Uterus (tissue), 4 donors: ENCODE data around the gene PLA2G6. TPM values are rescaled to one million over a fixed set of nuclear protein-coding genes. Genes with fewer than 3 reads are reported as not detected.

Experiments
- DNase-seq, 2 donors: peaks; one replicate each; pipeline ENCODE4 v3.0.0-alpha.2; 2019 to 2020
- H3K27ac ChIP-seq, 2 donors: fragments of 200-600 bp; sonication (generic); 1 replicate in 1 of 2; 2 replicates in 1 of 2; pipeline ENCODE4 v1.5.1; 2016 to 2018
- H3K27me3 ChIP-seq, 2 donors: fragments of 200-600 bp; sonication (generic); one replicate each; pipeline ENCODE4 v1.5.1; 2018 to 2019; ENCODE audit warnings: control low read depth in 1 of 2
- H3K36me3 ChIP-seq, 2 donors: fragments of 200-600 bp; sonication (generic); one replicate each; pipeline ENCODE4 v1.5.1; 2019; ENCODE audit warnings: control low read depth in 1 of 2
- H3K4me1 ChIP-seq, 2 donors: fragments of 200-600 bp; sonication (generic); one replicate each; pipeline ENCODE4 v1.5.1; 2018 to 2019; ENCODE audit warnings: control low read depth in 1 of 2
- H3K4me3 ChIP-seq, 2 donors: fragments of 200-600 bp; sonication (generic); 1 replicate in 1 of 2; 2 replicates in 1 of 2; pipeline ENCODE4 v1.5.1; 2018 to 2019; ENCODE audit warnings: mild to moderate bottlenecking in 1 of 2
- H3K9me3 ChIP-seq, 2 donors: fragments of 200-600 bp; sonication (generic); one replicate each; pipeline ENCODE4 v1.5.1; 2019; ENCODE audit warnings: control low read depth in 1 of 2
- CTCF ChIP-seq, 4 experiments: fragments of 200-600 bp in 2 of 4; fragments of 450-650 bp in 2 of 4; sonication (generic) in 2 of 4; IDR thresholded peaks; one replicate each; pipeline ENCODE4 v1.5.1; 2016 to 2019; ENCODE audit warnings: antibody characterized with exemption in 4 of 4, mild to moderate bottlenecking in 2 of 4, moderate library complexity in 1 of 4
- POLR2A ChIP-seq, 2 donors: fragments of 450-650 bp; IDR thresholded peaks; one replicate each; pipeline ENCODE4 v1.6.1; 2016; ENCODE audit warnings: antibody characterized with exemption in 2 of 2, mild to moderate bottlenecking in 1 of 2, moderate library complexity in 1 of 2
- intact Hi-C: fragments of 100-400 bp; cut with DNase I; formaldehyde crosslinking; loops from one replicate; pipeline ENCODE4 v1.15.1; 2023; ENCODE audit warnings: low total_unique reads
- total RNA-seq, 4 donors: library from RNA; depleted of rRNA in 3 of 4; stranded (reverse); fragments of >200 nt in 3 of 4; gene quantifications; one replicate each; pipeline versions ENCODE4 v1.1.0 to v1.2.4, GENCODE V29; 2014 to 2023
- donor health status: DM: yes; HTN: yes; CAD: no.

PLA2G6 gene
- total RNA-seq, 4 donors from 2014 or later, result 8.7 to 50.9 (median 34.5) TPM

- H3K27ac ChIP-seq, result no peak overlapping the region
- no peaks in the 10 kb centered on the region for H3K27me3 ChIP-seq
- DNase-seq, result no peak
- no peaks in the 10 kb centered on the region for H3K9me3 ChIP-seq
- TF ChIP-seq POLR2A (IDR thresholded peaks at IDR 0.05), result no peak
- TF ChIP-seq CTCF (IDR thresholded peaks at IDR 0.05), result no peak
- H3K36me3 ChIP-seq, result no peaks in the 10 kb centered on the region
- H3K4me1 ChIP-seq, result no peaks in the 10 kb centered on the region
- intact Hi-C loops, result no loop called here
- no peak overlapping the region for H3K4me3 ChIP-seq
Measured at GRCh38 chr22:38132794-38133193, 48.8 kb downstream of the PLA2G6 start.

- no peak overlapping the region for H3K27ac ChIP-seq
- no peak for DNase-seq
Measured at GRCh38 chr22:38132136-38132535, 49.5 kb downstream of the PLA2G6 start.

GRCh38 chr22:38131399-38131798, 50.2 kb downstream of the PLA2G6 start:
- H3K27ac ChIP-seq, result peak overlapping the region in 1 of 2 donors; percentile 15
- intact Hi-C loops, result no loop called here
- TF ChIP-seq CTCF (IDR thresholded peaks at IDR 0.05) (no peak), POLR2A (IDR thresholded peaks at IDR 0.05) (no peak)
- H3K36me3 ChIP-seq, result no peaks in the 10 kb centered on the region
- H3K27me3 ChIP-seq, result no peaks in the 10 kb centered on the region
- no peak for DNase-seq
- H3K9me3 ChIP-seq, result no peaks in the 10 kb centered on the region
- H3K4me3 ChIP-seq, result no peak overlapping the region
- H3K4me1 ChIP-seq, result no peaks in the 10 kb centered on the region

More at GRCh38 chr22:38132136-38132535, 49.5 kb downstream of the PLA2G6 start:
- no peaks in the 10 kb centered on the region for H3K4me1 ChIP-seq
- intact Hi-C loops, result no loop called here
- no peaks in the 10 kb centered on the region for H3K9me3 ChIP-seq
- TF ChIP-seq CTCF (IDR thresholded peaks at IDR 0.05) (no peak), POLR2A (IDR thresholded peaks at IDR 0.05) (no peak)
- no peaks in the 10 kb centered on the region for H3K36me3 ChIP-seq
- H3K27me3 ChIP-seq, result no peaks in the 10 kb centered on the region
- H3K4me3 ChIP-seq, result no peak overlapping the region

GRCh38 chr22:38129856-38130255, 51.8 kb downstream of the PLA2G6 start:
- no peak overlapping the region for H3K27ac ChIP-seq
- no peaks in the 10 kb centered on the region for H3K36me3 ChIP-seq
- no peaks in the 10 kb centered on the region for H3K4me1 ChIP-seq
- no peak overlapping the region for H3K4me3 ChIP-seq
- no peaks in the 10 kb centered on the region for H3K27me3 ChIP-seq
- intact Hi-C loops, result loop anchor here (10.0 kb wide), 1 partner anchor 95 kb away; no protein-coding TSS in a partner anchor
- no peak for TF ChIP-seq POLR2A (IDR thresholded peaks at IDR 0.05)
- TF ChIP-seq CTCF (IDR thresholded peaks at IDR 0.05), result no peak
- no peaks in the 10 kb centered on the region for H3K9me3 ChIP-seq
- no peak for DNase-seq

- TF ChIP-seq CTCF (IDR thresholded peaks at IDR 0.05), result no peak
- TF ChIP-seq POLR2A (IDR thresholded peaks at IDR 0.05), result no peak
- H3K4me3 ChIP-seq, result no peak overlapping the region
- no peaks in the 10 kb centered on the region for H3K36me3 ChIP-seq
- no peaks in the 10 kb centered on the region for H3K4me1 ChIP-seq
- no peak overlapping the region for H3K27ac ChIP-seq
- no peak for DNase-seq
- no peaks in the 10 kb centered on the region for H3K27me3 ChIP-seq
- intact Hi-C loops, result loop anchor here (10.0 kb wide), 1 partner anchor 96 kb away; no protein-coding TSS in a partner anchor
- H3K9me3 ChIP-seq, result no peaks in the 10 kb centered on the region
Measured at GRCh38 chr22:38129021-38129420, 52.6 kb downstream of the PLA2G6 start.
